ENCODE results near the gene C14orf180. TPM values are rescaled to one million over a fixed set of nuclear protein-coding genes. Genes with fewer than 3 reads are reported as not detected.
A peak's percentile ranks its signal among the peaks of the same experiment; 100 is the strongest.

C14orf180 gene
- polyA plus RNA-seq, 3 donors: not detected

- peaks cover 0 to 2% (median 0%) of the 10 kb centered on the region in 7 donors for H3K9me3 Mint-ChIP-seq
- Histone ChIP-seq H3K79me2 (ENCODE audit: insufficient read depth, low read length) (no peaks in the 10 kb centered on the region), H3K27ac (ENCODE audit: low read depth in 1 of 2, low read length in 2 of 2) (no peak overlapping the region), H3K9ac (ENCODE audit: insufficient read depth, low read length, poor library complexity, severe bottlenecking) (no peak overlapping the region), H3K36me3 (replicated peaks in 1 of 2; ENCODE audit: control insufficient read depth in 1 of 2, insufficient read depth in 2 of 2, low read length in 2 of 2) (no peaks in the 10 kb centered on the region), H3K4me2 (replicated peaks; ENCODE audit: extremely low read depth, low read length, poor library complexity, severe bottlenecking) (no peak overlapping the region), H4K20me1 (ENCODE audit: insufficient read depth, low read length) (no peaks in the 10 kb centered on the region), H3K9me3 (replicated peaks in 1 of 2; ENCODE audit: control insufficient read depth in 1 of 2, insufficient read depth in 1 of 2, low read length in 2 of 2) (no peaks in the 10 kb centered on the region), H3K27me3 (ENCODE audit: control insufficient read depth in 2 of 2, insufficient read depth in 2 of 2, low read length in 2 of 2) (no peaks in the 10 kb centered on the region), H3K4me3 (replicated peaks in 1 of 3; ENCODE audit: low read depth in 2 of 3, low read length in 3 of 3) (no peak overlapping the region), H2AFZ (ENCODE audit: insufficient read depth, low read depth, low read length, poor library complexity, severe bottlenecking) (no peak overlapping the region), H3K4me1 (ENCODE audit: control insufficient read depth in 1 of 2, insufficient read depth in 2 of 2, low read length in 2 of 2) (no peaks in the 10 kb centered on the region)
- H3K27ac Mint-ChIP-seq: no peak overlapping the region
- H3K27me3 Mint-ChIP-seq (ENCODE audit: low read depth in 3 of 3): peaks cover 2 to 6% (median 4%) of the 10 kb centered on the region in 3 donors
- H3K4me3 Mint-ChIP-seq: peak overlapping the region in 1 of 2 donors; percentile 33
- no peaks in the 10 kb centered on the region for H3K36me3 Mint-ChIP-seq
- 81% methylated on average over 3 of the region's 3 CpGs for WGBS (ENCODE audit: insufficient coverage)
- intact Hi-C loops (cut with micrococcal nuclease): no loop called here
- peaks cover 2% of the 10 kb centered on the region for H3K4me1 Mint-ChIP-seq
- no peak for DNase-seq
- no peak for TF ChIP-seq CTCF (IDR thresholded peaks at IDR 0.05)
These were observed 45.5 kb upstream of the C14orf180 start for GRCh38 chr14:104534036-104534435.

GRCh38 chr14:104536942-104537612 lies 42.5 kb upstream of the C14orf180 start:
- H3K27ac Mint-ChIP-seq: no peak overlapping the region

More at GRCh38 chr14:104536942-104537612, 42.5 kb upstream of the C14orf180 start:
- no peak overlapping the region for H3K9ac ChIP-seq (ENCODE audit: insufficient read depth, low read length, poor library complexity, severe bottlenecking)
- H3K36me3 Mint-ChIP-seq: no peaks in the 10 kb centered on the region
- DNase-seq: no peak
- H3K27ac ChIP-seq (ENCODE audit: low read depth in 1 of 2, low read length in 2 of 2): no peak overlapping the region
- peaks cover 2% of the 10 kb centered on the region for H3K4me1 Mint-ChIP-seq
- H3K4me3 ChIP-seq (replicated peaks in 1 of 3; ENCODE audit: low read depth in 2 of 3, low read length in 3 of 3): no peak overlapping the region
- H3K27me3 ChIP-seq (ENCODE audit: control insufficient read depth in 2 of 2, insufficient read depth in 2 of 2, low read length in 2 of 2): no peaks in the 10 kb centered on the region
- no peaks in the 10 kb centered on the region for H3K9me3 ChIP-seq (replicated peaks in 1 of 2; ENCODE audit: control insufficient read depth in 1 of 2, insufficient read depth in 1 of 2, low read length in 2 of 2)
- H3K4me1 ChIP-seq (ENCODE audit: control insufficient read depth in 1 of 2, insufficient read depth in 2 of 2, low read length in 2 of 2): no peaks in the 10 kb centered on the region
- H3K79me2 ChIP-seq (ENCODE audit: insufficient read depth, low read length): no peaks in the 10 kb centered on the region
- no peaks in the 10 kb centered on the region for H4K20me1 ChIP-seq (ENCODE audit: insufficient read depth, low read length)
- WGBS (ENCODE audit: insufficient coverage): 97% methylated on average over 5 of the region's 8 CpGs
- no peak for TF ChIP-seq CTCF (IDR thresholded peaks at IDR 0.05)
- H3K4me3 Mint-ChIP-seq: no peak overlapping the region
- H3K4me2 ChIP-seq (replicated peaks; ENCODE audit: extremely low read depth, low read length, poor library complexity, severe bottlenecking): no peak overlapping the region
- peaks cover 0 to 2% (median 0%) of the 10 kb centered on the region in 7 donors for H3K9me3 Mint-ChIP-seq
- no peak overlapping the region for H2AFZ ChIP-seq (ENCODE audit: insufficient read depth, low read depth, low read length, poor library complexity, severe bottlenecking)
- intact Hi-C loops (cut with micrococcal nuclease): no loop called here
- no peaks in the 10 kb centered on the region for H3K36me3 ChIP-seq (replicated peaks in 1 of 2; ENCODE audit: control insufficient read depth in 1 of 2, insufficient read depth in 2 of 2, low read length in 2 of 2)
- H3K27me3 Mint-ChIP-seq (ENCODE audit: low read depth in 3 of 3): peaks cover 0 to 10% (median 1%) of the 10 kb centered on the region in 3 donors

All from CD14-positive monocyte (primary cell).